NAMALWA (cell line): Measurements from ENCODE around the gene GARS1.

ENCODE experiments used
- DNase-seq: peaks from one replicate; pipeline ENCODE4 v3.0.0-alpha.2; 2015; ENCODE audit warnings: low spot score

GARS1 gene

GRCh38 chr7:30656006-30656957 is 61.6 kb downstream of the GARS1 start:
- no peak for DNase-seq

DNA sequence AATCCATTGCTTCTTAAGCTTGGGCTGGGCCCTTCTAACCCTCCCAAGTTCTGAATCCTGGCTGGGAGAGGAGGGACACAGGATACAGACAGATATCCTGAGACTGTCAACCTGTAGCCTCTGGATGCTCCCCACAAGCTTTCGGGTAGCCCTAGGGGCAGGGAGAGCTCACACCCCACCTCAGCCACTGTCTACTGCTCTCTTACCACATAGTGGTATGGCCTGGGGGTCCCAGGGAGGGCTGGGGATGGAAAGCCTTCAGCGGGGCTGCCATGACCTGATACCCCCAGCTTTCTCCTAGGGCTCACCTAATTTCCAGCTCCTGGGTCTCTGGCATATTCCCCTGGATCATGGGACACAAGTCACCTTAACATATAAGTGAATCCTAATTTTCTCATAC is 62.5 kb downstream of the GARS1 start:
- no peak for DNase-seq

GRCh38 chr7:30658479-30659074 is 63.9 kb downstream of the GARS1 start:
- no peak for DNase-seq

GRCh38 chr7:30659312-30659711 is 64.6 kb downstream of the GARS1 start:
- no peak for DNase-seq

- DNase-seq, result no peak
These were observed 65.9 kb downstream of the GARS1 start for GRCh38 chr7:30660331-30661255.

DNA sequence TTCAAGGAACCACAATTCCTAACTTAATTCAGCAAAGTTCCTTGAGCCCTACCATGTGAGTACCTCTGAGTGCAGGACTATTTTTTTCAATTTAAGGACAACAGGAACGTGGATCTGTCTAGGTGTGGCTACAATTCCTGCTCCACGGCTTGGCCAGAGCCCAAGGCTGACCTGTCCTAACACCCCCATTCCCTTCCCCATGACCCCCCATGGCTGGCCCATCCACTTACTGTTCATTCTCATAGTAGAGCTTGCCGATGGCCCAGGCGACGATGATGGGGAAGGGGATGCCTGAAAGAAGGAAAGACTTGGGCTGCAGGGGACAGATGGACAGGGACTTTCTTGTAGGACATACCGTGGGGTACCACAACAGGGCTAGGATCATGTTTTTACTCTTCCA is 67.2 kb downstream of the GARS1 start:
- no peak for DNase-seq

GRCh38 chr7:30662431-30662939 is 67.8 kb downstream of the GARS1 start:
- no peak for DNase-seq

- no peak for DNase-seq
These were observed 68.7 kb downstream of the GARS1 start for GRCh38 chr7:30663414-30663813.

DNA sequence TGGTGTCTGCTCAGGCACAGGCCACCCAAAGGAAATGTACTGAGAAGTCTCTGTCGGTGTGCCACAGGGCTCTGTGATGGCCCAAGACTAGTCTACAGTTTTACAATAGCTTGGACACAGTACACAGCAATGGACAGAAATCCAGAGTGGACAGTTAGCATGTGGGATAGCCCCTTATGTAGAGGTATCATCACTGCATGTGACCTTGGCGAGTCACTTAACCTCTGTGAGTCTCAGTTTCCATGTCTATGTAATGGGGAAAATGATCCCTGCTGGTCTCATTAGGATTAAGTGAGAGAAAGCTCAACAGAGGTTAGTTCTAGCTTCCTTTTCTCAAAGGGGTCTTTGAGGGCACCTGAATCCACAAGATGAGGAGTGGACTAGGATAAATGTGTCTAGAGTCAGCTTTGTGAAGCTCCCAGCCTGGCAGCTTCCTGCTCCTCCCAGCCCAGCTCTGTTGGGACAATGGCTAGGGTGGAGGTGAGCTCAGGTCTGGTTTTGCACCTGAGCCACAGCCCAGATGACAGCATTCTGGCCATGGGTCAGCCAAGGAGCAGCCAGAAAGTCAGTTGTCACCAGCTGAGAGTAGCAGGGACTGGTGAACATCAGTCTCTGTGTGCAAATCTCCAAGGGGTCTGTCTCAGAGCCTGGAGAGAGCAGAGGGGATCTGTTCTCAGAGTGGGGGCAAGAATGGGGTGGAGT is 69.7 kb downstream of the GARS1 start:
- no peak for DNase-seq

GRCh38 chr7:30665043-30665442 is 70.4 kb downstream of the GARS1 start:
- no peak for DNase-seq

DNA sequence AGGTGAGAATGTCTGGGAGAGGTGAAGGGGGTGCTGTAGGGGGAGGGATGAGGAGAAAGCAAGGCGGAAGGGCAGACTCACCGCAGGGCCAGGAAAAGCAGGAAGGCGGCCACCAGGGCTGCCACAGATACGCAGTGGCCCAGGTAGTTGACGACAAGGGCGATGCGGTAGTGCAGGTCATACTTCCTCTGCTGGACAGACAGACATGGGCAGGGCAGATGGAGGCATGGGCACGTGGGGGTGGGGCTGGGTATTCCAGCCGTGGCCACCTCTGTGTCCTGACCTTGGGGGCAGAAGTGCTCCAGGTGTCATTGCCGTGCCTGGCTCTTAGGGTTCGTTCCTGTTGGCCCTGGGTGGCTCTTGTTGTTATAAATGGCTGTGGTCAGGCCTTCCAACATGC is 70.8 kb downstream of the GARS1 start:
- no peak for DNase-seq

DNA sequence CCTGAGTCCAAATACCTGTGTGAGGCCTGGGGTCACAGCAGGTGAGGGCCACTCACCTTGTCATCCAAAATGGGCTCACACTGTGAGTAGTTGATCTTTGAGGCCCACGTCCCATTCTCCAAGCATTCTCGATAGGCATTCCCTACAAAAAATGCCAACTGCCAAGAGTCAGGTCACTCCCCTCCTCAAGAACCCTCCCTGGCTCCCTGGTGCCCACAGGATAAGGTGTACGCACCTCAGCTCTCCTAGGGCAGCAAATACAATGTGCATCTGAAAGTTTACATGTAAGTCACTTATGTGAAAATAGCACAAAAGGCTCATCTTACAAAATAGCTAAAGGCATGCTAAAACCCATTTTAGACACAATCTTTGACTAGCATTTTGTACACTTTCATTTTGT is 72.5 kb downstream of the GARS1 start:
- DNase-seq, result no peak

GRCh38 chr7:30668102-30668501 is 73.4 kb downstream of the GARS1 start:
- DNase-seq, result no peak

DNA sequence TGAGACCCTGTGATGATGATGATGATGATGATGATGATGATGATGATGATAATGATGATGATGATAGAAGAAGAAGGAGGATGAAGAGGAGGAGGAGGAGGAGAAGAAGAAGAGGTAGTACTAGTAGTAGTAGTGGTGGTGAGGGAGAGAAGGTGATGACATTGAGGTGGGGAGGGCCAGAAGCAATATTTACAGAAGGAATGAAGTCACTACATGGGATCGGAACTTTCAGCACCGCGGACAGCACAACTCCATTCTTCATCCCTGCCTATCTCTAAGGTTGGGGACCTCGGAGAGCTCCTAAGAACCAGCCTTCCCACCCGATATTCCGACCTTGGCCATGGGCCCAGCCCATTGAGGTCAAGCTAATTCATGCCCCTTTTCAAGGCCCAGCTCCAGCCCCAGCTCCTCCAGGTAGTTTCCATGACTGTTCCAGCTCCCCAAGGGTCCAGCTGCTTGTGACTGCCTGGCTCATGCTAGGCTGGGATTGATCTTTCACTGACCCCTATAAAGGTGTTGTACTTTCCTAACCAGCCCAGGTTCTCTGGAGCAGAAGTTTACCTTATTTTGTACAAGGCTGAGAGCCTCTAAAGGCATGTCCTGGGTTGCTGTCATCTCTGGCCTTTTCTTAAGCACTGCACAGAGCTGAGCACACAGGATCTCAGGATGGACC is 77.3 kb downstream of the GARS1 start:
- DNase-seq, result no peak

DNA sequence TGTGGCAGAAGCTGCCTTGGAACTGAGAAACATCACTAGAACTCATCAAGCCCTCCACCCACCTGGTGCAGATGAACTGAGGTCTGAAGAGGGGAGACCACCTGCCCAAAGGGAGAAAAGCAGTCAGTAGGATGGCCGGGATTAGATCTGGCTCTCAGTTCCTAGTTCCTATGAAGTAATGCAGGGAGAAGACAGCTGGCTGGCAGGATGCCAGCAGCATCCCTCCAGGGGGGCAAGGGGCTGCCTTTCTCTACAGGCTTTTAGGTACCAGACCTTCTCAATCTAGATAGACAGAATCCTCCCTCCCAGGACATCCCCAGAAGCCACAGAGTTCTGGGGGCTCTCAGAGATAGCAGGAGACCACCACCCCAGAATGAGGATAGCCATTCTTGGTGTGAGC is 79.7 kb downstream of the GARS1 start:
- DNase-seq, result no peak

DNA sequence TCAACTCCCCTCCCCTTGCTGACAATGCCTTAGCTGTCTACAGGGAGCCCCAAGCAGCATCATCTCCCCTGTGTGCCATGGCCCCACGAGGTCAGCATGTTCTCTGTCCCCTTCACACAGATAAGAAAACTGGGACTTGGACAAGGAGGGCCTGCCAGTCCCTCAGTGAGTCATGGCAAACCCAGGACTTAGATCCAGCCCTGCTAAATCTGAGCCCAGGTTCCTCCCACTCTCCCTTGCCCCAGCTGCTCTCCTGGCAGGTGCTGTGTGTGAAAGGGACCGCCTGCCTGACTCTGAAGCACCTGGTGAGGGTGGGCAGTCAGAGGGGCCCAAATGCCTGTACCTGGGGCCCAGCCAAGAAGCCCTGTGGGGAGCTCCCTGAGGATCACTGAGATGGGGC is 80.2 kb downstream of the GARS1 start:
- no peak for DNase-seq

GRCh38 chr7:30678805-30679204 is 84.1 kb downstream of the GARS1 start:
- no peak for DNase-seq

DNA sequence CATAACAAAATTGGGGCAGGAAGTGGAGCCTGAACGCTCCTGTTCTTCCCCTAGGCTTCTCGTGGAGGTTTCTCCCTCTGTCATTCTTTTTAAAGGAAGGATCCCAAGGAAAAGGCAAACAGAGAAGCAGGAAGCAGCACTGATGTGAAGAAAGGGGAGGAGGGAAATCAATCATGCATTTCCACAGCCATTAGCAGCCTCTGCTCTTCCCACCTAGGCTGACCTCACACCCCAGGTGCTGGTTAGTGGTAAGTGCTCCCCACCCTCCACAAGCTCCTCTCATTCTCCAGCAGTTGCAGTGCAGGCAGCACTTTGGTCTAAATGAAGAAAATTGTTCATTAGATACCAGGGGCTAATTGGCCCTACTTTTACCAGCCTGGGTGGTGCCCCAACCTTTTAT is 85.0 kb downstream of the GARS1 start:
- no peak for DNase-seq

DNA sequence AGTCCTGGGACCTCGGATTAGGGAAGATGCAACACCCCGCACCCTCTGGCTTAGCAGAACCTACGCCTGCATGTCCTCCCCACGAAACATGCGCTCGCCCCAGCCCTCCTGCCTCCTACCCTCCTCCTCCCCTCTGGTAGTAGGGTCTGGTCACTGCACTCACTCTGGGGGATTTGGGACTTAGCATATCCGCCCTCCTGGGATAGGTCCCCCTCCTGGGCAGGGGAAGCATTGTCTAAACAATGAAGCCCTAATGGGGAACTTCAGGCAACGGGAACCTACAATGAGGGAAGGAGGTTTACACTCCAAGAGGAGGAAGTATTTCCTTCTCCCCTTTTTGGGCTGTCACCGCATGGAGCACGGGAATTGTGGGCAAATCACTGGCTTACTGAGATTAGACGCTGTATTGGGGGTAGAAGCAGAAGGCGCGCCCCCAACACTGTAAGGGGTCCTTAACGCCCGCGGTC is 86.7 kb downstream of the GARS1 start:
- no peak for DNase-seq

DNA sequence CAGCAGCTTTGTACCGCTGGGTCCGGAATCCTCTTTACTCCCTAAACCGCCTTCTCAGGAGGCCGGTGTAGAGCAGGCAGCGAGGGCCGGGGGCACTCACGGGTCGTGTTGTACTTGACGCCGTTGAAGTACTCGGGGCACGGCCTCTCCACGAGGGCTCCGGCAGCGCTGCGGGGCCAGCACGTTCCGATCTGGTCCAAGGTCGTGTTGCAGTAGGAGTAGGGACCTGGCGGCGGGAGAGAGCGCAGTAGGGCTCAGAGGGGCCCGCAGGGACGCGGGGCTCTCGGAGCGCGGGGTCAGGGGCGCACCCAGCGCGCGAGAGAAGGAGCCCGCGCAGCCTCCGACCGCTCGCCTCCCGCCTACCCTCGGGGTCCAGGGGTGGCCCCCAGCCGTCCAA is 87.1 kb downstream of the GARS1 start:
- no peak for DNase-seq
